Prostate gland (tissue), 2 donors: Measurements from ENCODE around the gene SAMD13.

Experiments used
- CTCF ChIP-seq, 4 experiments: fragments of 200-600 bp in 2 of 4; fragments of 450-650 bp in 2 of 4; sonication (generic) in 2 of 4; IDR thresholded peaks; 1 replicate in 3 of 4; 2 replicates in 1 of 4; pipeline ENCODE4 v1.5.1; 2016 to 2019; ENCODE audit warnings: antibody characterized with exemption in 4 of 4, mild to moderate bottlenecking in 2 of 4, moderate library complexity in 2 of 4
- POLR2A ChIP-seq: fragments of 450-650 bp; IDR thresholded peaks from one replicate; pipeline ENCODE4 v1.6.1; 2016; ENCODE audit warnings: antibody characterized with exemption, mild to moderate bottlenecking

DNA sequence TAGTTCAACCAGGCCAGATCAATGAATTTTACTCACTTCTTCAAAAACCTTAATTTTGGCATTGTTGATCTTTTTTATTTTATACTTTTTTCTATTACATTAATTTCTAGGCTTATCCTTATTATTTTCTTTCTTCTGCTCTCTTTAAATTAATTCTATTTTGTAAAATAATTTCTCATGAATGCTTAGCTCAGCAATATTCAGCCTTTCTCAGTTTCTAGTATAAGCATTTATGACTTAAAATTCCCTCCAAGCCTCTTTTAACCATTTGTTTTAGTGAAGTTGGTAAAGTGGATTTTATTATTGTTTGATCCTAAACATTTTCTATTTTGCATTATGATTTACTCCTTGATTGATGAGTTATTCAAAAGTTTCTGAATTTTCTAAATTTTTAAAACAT is 20.6 kb upstream of the SAMD13 start:
- TF ChIP-seq CTCF (IDR thresholded peaks at IDR 0.05): no peak
- TF ChIP-seq POLR2A: no peak
